ENCODE measurements around the gene DMD.

The DMD gene

GRCh38 chrX:31670245-31670644 is 1541.1 kb downstream of the DMD start:
- DNase-seq = peak; percentile 2 to 61
- no peak overlapping the region for H4K12ac ChIP-seq (ENCODE audit: low read depth, low read length)
- H2BK5ac ChIP-seq (ENCODE audit: low read depth, low read length, poor library complexity) = no peak overlapping the region
- H2AFZ ChIP-seq (ENCODE audit: insufficient read depth, low read length, poor library complexity) = no peak overlapping the region
- H3K18ac ChIP-seq (ENCODE audit: low read length) = no peak overlapping the region
- no peaks in the 10 kb centered on the region for H3K4me1 ChIP-seq (ENCODE audit: control insufficient read depth in 1 of 2, insufficient read depth in 2 of 2, low read length in 2 of 2)
- no peaks in the 10 kb centered on the region for H3K27me3 ChIP-seq (ENCODE audit: insufficient read depth, low read length)
- H4K91ac ChIP-seq (ENCODE audit: low read depth, low read length) = no peak overlapping the region
- H3K9me3 ChIP-seq (ENCODE audit: insufficient read depth, low read depth, low read length) = no peaks in the 10 kb centered on the region
- no CpG with 5 or more reads among the region's 3 CpGs for WGBS (ENCODE audit: extremely low coverage, insufficient coverage, insufficient read length)
- H3K79me2 ChIP-seq (ENCODE audit: control insufficient read depth, insufficient read depth, low read length, poor library complexity) = no peaks in the 10 kb centered on the region
- no peak overlapping the region for H3K4me3 ChIP-seq (ENCODE audit: low read depth, low read length)
- no peak overlapping the region for H2BK120ac ChIP-seq (ENCODE audit: insufficient read depth, low read length, poor library complexity)
- H3K14ac ChIP-seq (ENCODE audit: low read length) = no peak overlapping the region
- H3K27ac ChIP-seq (ENCODE audit: low read depth, low read length) = no peak overlapping the region
- H3K23ac ChIP-seq (ENCODE audit: low read length) = no peak overlapping the region
- no peak overlapping the region for H3K9ac ChIP-seq (ENCODE audit: low read length)
- H2BK12ac ChIP-seq (ENCODE audit: low read length) = no peak overlapping the region
- H3K4ac ChIP-seq (ENCODE audit: low read depth, low read length) = no peak overlapping the region
- no peak overlapping the region for H3K4me2 ChIP-seq (ENCODE audit: low read length)
- no peak overlapping the region for H4K8ac ChIP-seq (ENCODE audit: low read depth, low read length)
- H3K36me3 ChIP-seq (ENCODE audit: control insufficient read depth in 1 of 2, insufficient read depth in 2 of 2, low read length in 2 of 2) = no peaks in the 10 kb centered on the region
- no peaks in the 10 kb centered on the region for H3K79me1 ChIP-seq (ENCODE audit: low read length)
- no peak overlapping the region for H2AK5ac ChIP-seq (ENCODE audit: low read length)

GRCh38 chrX:31665454-31665853 is 1545.9 kb downstream of the DMD start:
- no peaks in the 10 kb centered on the region for H3K4me1 ChIP-seq (ENCODE audit: control insufficient read depth in 1 of 2, insufficient read depth in 2 of 2, low read length in 2 of 2)
- H3K9ac ChIP-seq (ENCODE audit: low read length) = no peak overlapping the region
- H3K4ac ChIP-seq (ENCODE audit: low read depth, low read length) = no peak overlapping the region
- no CpG with 5 or more reads among the region's 4 CpGs for WGBS (ENCODE audit: extremely low coverage, insufficient coverage, insufficient read length)
- no peak overlapping the region for H3K18ac ChIP-seq (ENCODE audit: low read length)
- DNase-seq = peak in 1 of 2 donors; percentile 6
- H3K27me3 ChIP-seq (ENCODE audit: insufficient read depth, low read length) = no peaks in the 10 kb centered on the region
- no peaks in the 10 kb centered on the region for H3K79me2 ChIP-seq (ENCODE audit: control insufficient read depth, insufficient read depth, low read length, poor library complexity)
- H3K4me2 ChIP-seq (ENCODE audit: low read length) = no peak overlapping the region
- H4K12ac ChIP-seq (ENCODE audit: low read depth, low read length) = no peak overlapping the region
- H3K23ac ChIP-seq (ENCODE audit: low read length) = no peak overlapping the region
- no peak overlapping the region for H2BK12ac ChIP-seq (ENCODE audit: low read length)
- H3K14ac ChIP-seq (ENCODE audit: low read length) = no peak overlapping the region
- H3K36me3 ChIP-seq (ENCODE audit: control insufficient read depth in 1 of 2, insufficient read depth in 2 of 2, low read length in 2 of 2) = no peaks in the 10 kb centered on the region
- H4K8ac ChIP-seq (ENCODE audit: low read depth, low read length) = no peak overlapping the region
- no peaks in the 10 kb centered on the region for H3K79me1 ChIP-seq (ENCODE audit: low read length)
- H4K91ac ChIP-seq (ENCODE audit: low read depth, low read length) = no peak overlapping the region
- H3K27ac ChIP-seq (ENCODE audit: low read depth, low read length) = no peak overlapping the region
- no peak overlapping the region for H3K4me3 ChIP-seq (ENCODE audit: low read depth, low read length)
- H3K9me3 ChIP-seq (ENCODE audit: insufficient read depth, low read depth, low read length) = no peaks in the 10 kb centered on the region
- H2AFZ ChIP-seq (ENCODE audit: insufficient read depth, low read length, poor library complexity) = no peak overlapping the region
- no peak overlapping the region for H2BK120ac ChIP-seq (ENCODE audit: insufficient read depth, low read length, poor library complexity)
- no peak overlapping the region for H2BK5ac ChIP-seq (ENCODE audit: low read depth, low read length, poor library complexity)
- H2AK5ac ChIP-seq (ENCODE audit: low read length) = no peak overlapping the region

GRCh38 chrX:31663172-31663571 is 1548.2 kb downstream of the DMD start:
- Histone ChIP-seq H3K4ac (ENCODE audit: low read depth, low read length) (no peak overlapping the region), H3K4me1 (ENCODE audit: control insufficient read depth in 1 of 2, insufficient read depth in 2 of 2, low read length in 2 of 2) (no peaks in the 10 kb centered on the region), H3K18ac (ENCODE audit: low read length) (no peak overlapping the region), H3K4me2 (ENCODE audit: low read length) (no peak overlapping the region), H4K8ac (ENCODE audit: low read depth, low read length) (no peak overlapping the region), H3K79me2 (ENCODE audit: control insufficient read depth, insufficient read depth, low read length, poor library complexity) (no peaks in the 10 kb centered on the region), H3K27me3 (ENCODE audit: insufficient read depth, low read length) (no peaks in the 10 kb centered on the region), H2BK12ac (ENCODE audit: low read length) (no peak overlapping the region), H2AFZ (ENCODE audit: insufficient read depth, low read length, poor library complexity) (no peak overlapping the region), H3K79me1 (ENCODE audit: low read length) (no peaks in the 10 kb centered on the region), H3K4me3 (ENCODE audit: low read depth, low read length) (no peak overlapping the region), H3K14ac (ENCODE audit: low read length) (no peak overlapping the region), H3K23ac (ENCODE audit: low read length) (no peak overlapping the region), H3K36me3 (ENCODE audit: control insufficient read depth in 1 of 2, insufficient read depth in 2 of 2, low read length in 2 of 2) (no peaks in the 10 kb centered on the region), H2BK120ac (ENCODE audit: insufficient read depth, low read length, poor library complexity) (no peak overlapping the region), H2BK5ac (ENCODE audit: low read depth, low read length, poor library complexity) (no peak overlapping the region), H2AK5ac (ENCODE audit: low read length) (no peak overlapping the region), H4K91ac (ENCODE audit: low read depth, low read length) (no peak overlapping the region), H4K12ac (ENCODE audit: low read depth, low read length) (no peak overlapping the region), H3K9ac (ENCODE audit: low read length) (no peak overlapping the region), H3K9me3 (ENCODE audit: insufficient read depth, low read depth, low read length) (no peaks in the 10 kb centered on the region), H3K27ac (ENCODE audit: low read depth, low read length) (no peak overlapping the region)
- no CpG with 5 or more reads among the region's 6 CpGs for WGBS (ENCODE audit: extremely low coverage, insufficient coverage, insufficient read length)
- no peak for DNase-seq

GRCh38 chrX:31661280-31661810 is 1550.0 kb downstream of the DMD start:
- Histone ChIP-seq H3K4me2 (ENCODE audit: low read length) (no peak overlapping the region), H3K4ac (ENCODE audit: low read depth, low read length) (no peak overlapping the region), H3K79me1 (ENCODE audit: low read length) (no peaks in the 10 kb centered on the region), H3K79me2 (ENCODE audit: control insufficient read depth, insufficient read depth, low read length, poor library complexity) (no peaks in the 10 kb centered on the region), H2BK120ac (ENCODE audit: insufficient read depth, low read length, poor library complexity) (no peak overlapping the region), H2AK5ac (ENCODE audit: low read length) (no peak overlapping the region), H3K4me1 (ENCODE audit: control insufficient read depth in 1 of 2, insufficient read depth in 2 of 2, low read length in 2 of 2) (no peaks in the 10 kb centered on the region), H3K27me3 (ENCODE audit: insufficient read depth, low read length) (no peaks in the 10 kb centered on the region), H3K4me3 (ENCODE audit: low read depth, low read length) (no peak overlapping the region), H4K8ac (ENCODE audit: low read depth, low read length) (no peak overlapping the region), H4K91ac (ENCODE audit: low read depth, low read length) (no peak overlapping the region), H3K9me3 (ENCODE audit: insufficient read depth, low read depth, low read length) (no peaks in the 10 kb centered on the region), H4K12ac (ENCODE audit: low read depth, low read length) (no peak overlapping the region), H3K36me3 (ENCODE audit: control insufficient read depth in 1 of 2, insufficient read depth in 2 of 2, low read length in 2 of 2) (no peaks in the 10 kb centered on the region), H3K14ac (ENCODE audit: low read length) (no peak overlapping the region), H3K27ac (ENCODE audit: low read depth, low read length) (no peak overlapping the region), H2AFZ (ENCODE audit: insufficient read depth, low read length, poor library complexity) (no peak overlapping the region), H2BK12ac (ENCODE audit: low read length) (no peak overlapping the region), H3K18ac (ENCODE audit: low read length) (no peak overlapping the region), H3K23ac (ENCODE audit: low read length) (no peak overlapping the region), H3K9ac (ENCODE audit: low read length) (no peak overlapping the region), H2BK5ac (ENCODE audit: low read depth, low read length, poor library complexity) (no peak overlapping the region)
- no CpG with 5 or more reads among the region's 2 CpGs for WGBS (ENCODE audit: extremely low coverage, insufficient coverage, insufficient read length)
- no peak for DNase-seq

All from trophoblast cell (in vitro differentiated cells and primary cell).